Activated CD4-positive, alpha-beta T cell treated with anti-CD3 and anti-CD28 coated beads, Interleukin-2, amount 10 ng/mL, durations not matched to agents 7 days and 5 days (primary cell): Measurements from ENCODE around the gene NMRK2. TPM values are rescaled to one million over a fixed set of nuclear protein-coding genes. Genes with fewer than 3 reads are reported as not detected.
"Not testable (repeated sequence)": the region's sequence is repeated elsewhere in the genome, so short reads cannot be mapped to it uniquely, and the experiment has no call there.

ENCODE experiments used
- CTCF ChIA-PET: fragments of 350-600 bp; sonication (Branson Sonifier 250); formaldehyde crosslinking; loops from one replicate; lab custom pipeline; 2021; ENCODE audit warnings: antibody characterized with exemption; lab: Charles Lee
- POLR2A ChIA-PET: fragments of 350-600 bp; sonication (Branson Sonifier 250); formaldehyde crosslinking; loops from one replicate; lab custom pipeline; 2021; ENCODE audit warnings: antibody characterized with exemption; lab: Charles Lee
- DNase-seq: peaks from one replicate; pipeline ENCODE4 v3.0.0-alpha.2; 2020
- H3K27ac Mint-ChIP-seq: one replicate; pipeline ENCODE4 v1.8.0; 2021; ENCODE audit warnings: mild to moderate bottlenecking, moderate library complexity, mixed read lengths
- H3K27me3 Mint-ChIP-seq: one replicate; pipeline ENCODE4 v1.8.0; 2021; ENCODE audit warnings: mixed read lengths
- H3K36me3 Mint-ChIP-seq: one replicate; pipeline ENCODE4 v1.8.0; 2021; ENCODE audit warnings: low read depth, mixed read lengths
- H3K4me1 Mint-ChIP-seq: one replicate; pipeline ENCODE4 v1.8.0; 2021; ENCODE audit warnings: mixed read lengths
- H3K4me3 Mint-ChIP-seq: one replicate; pipeline ENCODE4 v1.8.0; 2021; ENCODE audit warnings: mild to moderate bottlenecking, moderate library complexity, mixed read lengths
- H3K9me3 Mint-ChIP-seq: one replicate; pipeline ENCODE4 v1.8.0; 2021; ENCODE audit warnings: mixed read lengths
- total RNA-seq, 2 experiments: library from RNA; stranded (reverse); gene quantifications; one replicate each; pipeline ENCODE4 v1.2.3, GENCODE V29; 2021

NMRK2 gene
- total RNA-seq, 2 experiments from 2014 or later, result not detected

DNA sequence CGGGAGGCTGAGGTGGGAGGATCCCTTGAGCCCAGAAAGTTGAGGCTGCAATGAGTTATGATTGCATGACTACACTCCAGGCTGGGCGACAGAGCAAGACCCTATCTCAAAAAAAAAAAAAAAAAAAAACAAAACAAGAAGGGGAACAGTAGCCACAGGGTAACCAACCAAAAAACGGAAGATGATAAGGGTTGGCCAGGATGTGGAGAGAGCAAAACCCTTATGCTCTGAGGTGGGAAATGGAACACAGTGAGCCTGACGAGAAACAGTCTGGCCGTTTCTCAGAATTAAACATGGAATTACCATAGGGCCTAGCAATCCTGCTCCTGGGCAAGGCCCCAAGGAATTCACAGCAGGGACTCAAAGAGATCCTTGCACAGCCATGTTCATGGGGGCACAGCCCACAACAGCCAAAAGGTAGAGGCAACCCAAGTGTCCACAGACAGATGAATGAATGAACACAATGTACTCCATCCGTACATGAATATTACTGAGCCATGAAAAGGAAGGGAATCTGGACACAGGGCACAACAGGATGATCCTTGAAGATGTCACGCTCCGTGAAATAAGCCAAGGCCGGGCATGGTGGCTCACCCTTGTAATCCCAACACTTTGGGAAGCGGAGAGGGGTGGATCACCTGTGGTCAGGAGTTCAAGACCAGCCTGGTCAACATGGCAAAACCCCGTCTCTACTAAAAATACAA lies 11.3 kb downstream of the NMRK2 start:
- ChIA-PET POLR2A (no interaction called here), CTCF (no interaction called here)
- Mint-ChIP-seq H3K27ac (peak overlapping the region; percentile 73), H3K4me3 (no peak overlapping the region), H3K9me3 (no peaks in the 10 kb centered on the region), H3K36me3 (no peaks in the 10 kb centered on the region), H3K4me1 (peaks cover 5% of the 10 kb centered on the region), H3K27me3 (no peaks in the 10 kb centered on the region)
- DNase-seq, result no peak

DNA sequence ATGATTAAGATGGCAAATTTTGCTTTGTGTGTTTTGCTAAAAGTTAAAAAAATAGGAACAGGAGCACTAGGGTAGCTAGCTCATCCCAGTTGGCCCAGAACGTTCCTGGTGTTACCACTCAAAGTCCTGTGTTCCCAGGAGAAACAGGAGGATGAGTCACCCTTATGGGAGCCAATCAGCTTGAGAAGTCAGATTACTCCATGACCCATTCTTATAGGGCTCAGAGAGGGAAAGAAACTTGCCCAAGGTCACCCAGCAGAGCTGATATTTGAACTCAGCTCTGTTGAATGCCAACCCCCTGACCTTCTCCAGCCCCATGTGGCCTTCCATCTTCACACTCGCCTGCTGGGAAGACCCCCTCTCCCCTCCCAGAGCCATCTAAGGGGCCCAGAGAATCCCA lies 13.0 kb downstream of the NMRK2 start:
- no peak for DNase-seq
- CTCF ChIA-PET, result no interaction called here
- no peaks in the 10 kb centered on the region for H3K9me3 Mint-ChIP-seq
- peaks cover 5% of the 10 kb centered on the region for H3K4me1 Mint-ChIP-seq
- H3K36me3 Mint-ChIP-seq, result no peaks in the 10 kb centered on the region
- no peak overlapping the region for H3K27ac Mint-ChIP-seq
- POLR2A ChIA-PET, result no interaction called here
- H3K4me3 Mint-ChIP-seq, result no peak overlapping the region
- H3K27me3 Mint-ChIP-seq, result peaks cover under 1% of the 10 kb centered on the region

DNA sequence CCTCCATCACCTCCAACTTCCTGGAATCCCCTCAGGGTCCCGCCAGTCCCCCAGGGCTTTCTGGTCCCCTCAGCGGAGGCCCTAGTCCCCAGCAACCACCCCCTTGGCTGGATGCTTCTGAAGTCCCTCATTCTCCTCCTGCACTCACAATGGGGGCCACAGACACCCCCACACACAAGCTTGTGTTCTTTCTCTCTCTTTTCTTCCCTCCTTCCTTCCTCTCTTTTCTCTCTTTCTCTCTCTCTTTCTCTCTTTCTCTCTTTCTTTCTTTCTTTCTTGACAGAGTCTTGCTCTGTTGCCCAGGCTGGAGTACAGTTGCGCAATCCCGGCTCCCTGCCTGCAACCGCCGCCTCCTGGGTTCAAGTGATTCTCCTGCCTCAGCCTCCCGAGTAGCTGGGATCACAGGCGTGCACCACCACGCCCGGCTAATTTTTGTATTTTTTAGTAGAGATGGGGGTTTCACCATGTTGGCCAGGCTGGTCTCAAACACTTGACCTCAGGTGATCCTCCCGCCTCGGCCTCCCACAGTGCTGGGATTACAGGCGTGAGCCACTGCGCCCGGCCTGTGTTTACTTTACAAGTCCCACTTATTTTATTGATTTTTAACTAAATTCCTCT lies 14.6 kb downstream of the NMRK2 start:
- H3K4me3 Mint-ChIP-seq, H3K9me3 Mint-ChIP-seq, H3K36me3 Mint-ChIP-seq, CTCF ChIA-PET, H3K27ac Mint-ChIP-seq, H3K4me1 Mint-ChIP-seq, H3K27me3 Mint-ChIP-seq, DNase-seq, POLR2A ChIA-PET: not testable (repeated sequence)

DNA sequence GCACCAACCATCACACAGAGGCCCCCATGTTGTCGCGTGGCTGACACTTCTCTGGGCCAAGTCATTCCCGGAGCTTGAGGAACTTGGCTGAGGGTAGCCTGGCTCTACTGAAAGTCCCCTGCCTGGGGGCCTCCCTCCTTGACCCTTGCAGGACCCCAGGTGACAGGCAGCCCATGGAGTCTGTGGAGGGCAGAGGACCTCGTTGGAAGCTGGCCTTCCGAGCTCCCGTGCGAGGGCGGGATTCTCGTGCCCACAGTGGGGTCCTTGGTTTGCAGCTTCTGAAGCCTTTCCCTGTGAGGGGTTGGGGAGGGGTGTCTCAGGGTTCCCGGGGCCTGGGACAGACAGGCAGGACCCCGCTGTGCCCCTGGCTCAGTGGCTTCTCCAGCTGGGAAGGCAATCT lies 16.4 kb downstream of the NMRK2 start:
- H3K9me3 Mint-ChIP-seq, result no peaks in the 10 kb centered on the region
- ChIA-PET CTCF (no interaction called here), POLR2A (no interaction called here)
- DNase-seq, result no peak
- H3K27me3 Mint-ChIP-seq, result peaks cover 4% of the 10 kb centered on the region
- H3K27ac Mint-ChIP-seq, result no peak overlapping the region
- no peaks in the 10 kb centered on the region for H3K36me3 Mint-ChIP-seq
- H3K4me1 Mint-ChIP-seq, result peaks cover 3% of the 10 kb centered on the region
- H3K4me3 Mint-ChIP-seq, result no peak overlapping the region

DNA sequence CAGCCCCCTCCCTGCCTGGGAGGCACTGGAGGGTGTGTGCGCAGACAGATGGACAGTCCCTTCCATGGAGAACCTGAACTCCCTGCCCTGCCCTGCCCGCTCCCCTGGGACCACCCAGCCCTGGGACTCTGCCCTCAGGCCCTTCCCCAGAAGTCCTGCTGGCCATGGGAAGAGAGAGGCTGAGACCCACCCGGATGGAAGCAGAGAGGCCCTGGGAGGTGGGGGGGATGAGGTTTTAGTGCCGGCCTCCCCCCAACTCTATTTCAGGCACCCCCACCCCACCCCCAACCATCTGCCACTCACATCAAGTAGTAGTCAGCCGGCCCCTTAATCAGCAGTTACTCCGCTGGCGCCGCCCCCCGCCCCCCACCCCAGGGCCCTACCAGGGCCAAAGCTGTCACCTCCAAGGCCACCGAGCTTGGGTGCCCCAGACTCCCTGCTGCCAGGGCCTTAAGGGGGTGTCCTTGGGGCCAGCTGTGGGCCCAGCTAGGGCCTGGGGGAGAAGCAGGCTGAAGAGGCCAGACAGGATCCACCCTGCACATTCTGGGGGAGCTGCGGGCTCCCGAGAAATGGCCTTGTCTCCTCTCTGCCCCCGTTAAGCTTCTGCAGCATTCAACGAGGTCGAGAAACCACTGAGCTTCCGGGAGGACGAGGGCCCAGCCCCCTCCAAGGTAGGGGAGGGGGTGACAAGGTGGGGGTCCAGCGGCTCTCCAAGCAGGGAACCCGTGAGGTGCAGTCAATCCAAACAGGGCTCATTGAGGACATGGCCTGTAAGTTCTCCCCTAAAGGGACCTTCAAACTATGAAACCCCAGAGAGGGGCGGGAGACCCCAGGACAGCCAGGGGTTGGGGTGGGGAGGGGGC lies 17.4 kb downstream of the NMRK2 start:
- Mint-ChIP-seq H3K4me3 (no peak overlapping the region), H3K9me3 (no peaks in the 10 kb centered on the region), H3K4me1 (peaks cover 3% of the 10 kb centered on the region), H3K27me3 (peaks cover 4% of the 10 kb centered on the region), H3K36me3 (no peaks in the 10 kb centered on the region), H3K27ac (no peak overlapping the region)
- POLR2A ChIA-PET, result no interaction called here
- CTCF ChIA-PET, result interaction anchor here (0.7 kb wide), 1 partner anchor 46 kb away, joined by 3 read pairs; no protein-coding TSS in a partner anchor
- no peak for DNase-seq

DNA sequence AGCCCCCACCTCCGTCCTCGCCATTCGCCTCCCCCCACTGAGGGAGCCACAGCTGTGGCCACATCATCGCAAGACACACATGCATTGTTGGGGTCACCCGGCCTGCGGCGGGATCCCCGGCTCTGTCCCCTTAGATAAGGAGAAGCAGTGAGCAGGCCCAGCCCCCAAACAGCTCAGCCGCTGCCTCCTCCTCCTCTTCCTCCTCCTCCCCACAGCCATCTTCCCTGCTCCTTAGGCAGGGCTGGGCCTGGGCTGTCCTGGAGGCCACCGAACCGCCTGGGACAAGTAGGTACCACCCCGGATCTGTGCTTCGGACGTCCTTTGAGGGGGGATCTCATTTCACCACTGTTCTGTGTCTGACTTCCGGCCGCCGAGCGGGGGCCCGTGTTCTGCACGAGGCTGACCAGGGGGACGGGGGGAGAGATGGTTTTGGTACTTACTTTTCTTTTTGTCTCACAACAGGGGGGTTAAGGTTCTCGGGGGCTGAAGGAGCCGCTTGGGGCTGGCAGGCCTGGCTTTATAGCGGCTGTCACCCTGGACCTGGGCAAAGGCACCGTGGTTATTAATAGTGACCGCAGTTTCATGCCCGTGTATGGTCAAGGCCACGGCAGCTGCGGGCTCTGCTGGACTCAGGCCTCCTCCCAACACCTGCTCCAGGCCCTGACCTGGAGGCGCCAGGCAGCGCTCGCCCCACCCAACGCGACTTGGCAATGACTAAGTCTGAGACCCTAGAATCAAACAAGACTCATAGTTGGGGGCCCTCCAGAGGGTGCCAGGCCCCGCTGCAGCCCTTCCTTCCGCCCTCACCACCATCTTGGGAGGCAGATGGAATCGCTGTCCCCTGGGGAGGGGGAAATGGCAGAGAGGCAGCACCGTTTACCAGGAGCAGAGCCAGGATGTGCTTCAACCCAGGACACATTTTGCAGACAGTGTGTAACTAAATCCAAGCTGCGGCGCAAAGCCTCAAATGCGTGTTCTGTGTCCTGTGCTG lies 18.3 kb downstream of the NMRK2 start:
- POLR2A ChIA-PET, result no interaction called here
- Mint-ChIP-seq H3K4me1 (peaks cover 3% of the 10 kb centered on the region), H3K27ac (no peak overlapping the region), H3K36me3 (no peaks in the 10 kb centered on the region), H3K9me3 (no peaks in the 10 kb centered on the region), H3K4me3 (no peak overlapping the region), H3K27me3 (peaks cover 4% of the 10 kb centered on the region)
- CTCF ChIA-PET, result no interaction called here
- DNase-seq, result no peak

DNA sequence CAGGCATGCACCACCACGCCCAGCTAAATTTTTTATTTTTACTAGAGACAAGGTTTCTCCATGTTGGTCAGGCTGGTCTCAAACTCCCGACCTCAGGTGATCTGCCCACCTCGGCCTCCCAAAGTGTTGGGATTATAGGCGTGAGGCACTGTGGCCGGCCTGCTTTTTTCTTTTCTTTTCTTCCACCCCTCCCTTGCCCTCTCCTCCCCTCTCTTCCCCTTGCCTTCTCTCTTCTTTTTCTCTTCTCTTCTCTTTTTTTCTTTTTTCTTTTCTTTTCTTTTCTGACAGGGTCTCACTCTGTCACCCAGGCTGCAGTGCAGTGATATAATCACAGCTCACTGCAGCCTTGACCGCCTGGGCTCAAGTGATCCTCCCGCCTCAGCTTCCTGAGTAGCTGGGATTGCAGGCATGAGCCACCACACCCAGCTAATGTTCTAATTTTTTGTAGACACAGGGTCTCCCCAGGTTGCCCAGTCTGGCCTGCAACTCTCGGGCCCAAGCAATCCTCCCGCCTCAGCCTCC lies 19.9 kb downstream of the NMRK2 start:
- CTCF ChIA-PET, result interaction anchor here (0.6 kb wide), 1 partner anchor 54 kb away, joined by 3 read pairs; no protein-coding TSS in a partner anchor
- POLR2A ChIA-PET, H3K9me3 Mint-ChIP-seq, H3K27me3 Mint-ChIP-seq, DNase-seq, H3K4me3 Mint-ChIP-seq, H3K4me1 Mint-ChIP-seq, H3K36me3 Mint-ChIP-seq: not testable (repeated sequence)
- H3K27ac Mint-ChIP-seq, result peak overlapping the region; percentile 79

- ChIA-PET POLR2A (no interaction called here), CTCF (no interaction called here)
- H3K36me3 Mint-ChIP-seq, result no peaks in the 10 kb centered on the region
- no peak overlapping the region for H3K27ac Mint-ChIP-seq
- peaks cover 3% of the 10 kb centered on the region for H3K4me1 Mint-ChIP-seq
- H3K9me3 Mint-ChIP-seq, result no peaks in the 10 kb centered on the region
- H3K27me3 Mint-ChIP-seq, result peaks cover 4% of the 10 kb centered on the region
- H3K4me3 Mint-ChIP-seq, result no peak overlapping the region
- DNase-seq, result no peak
Observed at GRCh38 chr19:3954107-3954506, 21.2 kb downstream of the NMRK2 start.

DNA sequence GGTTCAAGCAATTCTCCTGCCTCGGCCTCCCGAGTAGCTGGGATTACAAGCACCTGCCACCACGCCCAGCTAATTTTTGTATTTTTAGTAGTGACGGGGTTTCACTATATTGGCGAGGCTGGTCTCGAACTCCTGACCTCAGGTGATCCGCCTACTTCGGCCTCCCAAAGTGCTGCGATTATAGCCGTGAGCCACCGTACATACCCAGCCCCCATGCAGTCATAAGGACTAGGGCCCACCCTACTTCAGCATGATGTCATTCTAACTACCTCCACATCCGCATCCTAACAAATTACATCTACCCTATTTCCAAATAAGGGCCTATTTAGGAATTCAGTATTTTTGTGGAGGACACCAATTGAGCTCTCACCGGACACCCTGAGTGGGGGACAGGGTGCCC lies 22.4 kb downstream of the NMRK2 start:
- DNase-seq, H3K4me3 Mint-ChIP-seq, H3K36me3 Mint-ChIP-seq, POLR2A ChIA-PET, H3K4me1 Mint-ChIP-seq, H3K27me3 Mint-ChIP-seq, H3K9me3 Mint-ChIP-seq, CTCF ChIA-PET, H3K27ac Mint-ChIP-seq: not testable (repeated sequence)

- H3K36me3 Mint-ChIP-seq, result no peaks in the 10 kb centered on the region
- ChIA-PET CTCF (no interaction called here), POLR2A (no interaction called here)
- DNase-seq, result no peak
- H3K27ac Mint-ChIP-seq, result no peak overlapping the region
- peaks cover 3% of the 10 kb centered on the region for H3K4me1 Mint-ChIP-seq
- no peak overlapping the region for H3K4me3 Mint-ChIP-seq
- peaks cover 4% of the 10 kb centered on the region for H3K27me3 Mint-ChIP-seq
- no peaks in the 10 kb centered on the region for H3K9me3 Mint-ChIP-seq
Observed at GRCh38 chr19:3955688-3956087, 22.8 kb downstream of the NMRK2 start.

DNA sequence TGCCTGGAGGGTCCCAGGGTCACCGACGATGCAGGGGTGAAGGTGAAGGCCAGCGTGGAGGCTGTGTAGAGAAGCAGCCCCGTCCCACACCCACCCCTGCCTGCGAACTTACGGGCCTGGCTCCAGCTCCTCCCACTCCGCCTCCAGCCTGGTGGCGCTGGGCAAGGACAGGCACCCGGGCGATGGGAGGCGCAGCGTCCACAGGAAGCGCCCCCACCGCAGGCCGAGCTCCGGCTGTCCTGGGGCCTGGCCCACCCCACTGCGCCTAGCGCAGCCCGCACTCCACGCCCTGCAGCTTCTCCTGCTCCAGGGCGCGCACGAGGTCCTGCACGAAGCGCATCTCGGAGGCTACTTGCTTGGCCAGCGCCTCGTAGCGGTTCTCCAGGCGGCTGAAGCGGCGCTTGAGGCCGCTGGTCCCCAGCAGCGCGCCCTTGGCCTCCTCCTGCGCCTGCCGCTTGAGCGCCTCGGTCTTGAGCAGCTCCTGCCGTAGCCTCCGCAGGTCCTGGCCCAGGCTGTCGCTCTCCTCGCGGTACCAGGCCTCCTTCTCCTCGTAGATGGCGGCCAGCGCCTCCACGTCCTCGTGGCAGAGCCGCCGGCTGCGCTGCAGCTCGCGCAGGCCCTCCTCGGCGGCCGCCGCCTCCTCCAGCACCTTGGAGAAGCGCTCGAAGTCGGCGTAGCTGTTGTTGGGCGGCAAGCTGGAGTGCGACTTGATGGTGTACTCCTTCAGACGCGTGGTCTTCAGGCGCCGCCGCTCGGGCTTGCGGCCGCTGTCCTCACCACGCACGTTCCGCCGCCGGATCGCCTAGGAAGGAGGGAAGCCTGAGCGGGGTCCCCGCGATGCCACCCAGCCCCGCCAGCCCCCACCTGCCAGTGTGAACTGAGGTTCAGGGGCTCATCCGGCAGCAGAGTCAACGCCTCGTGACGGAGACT lies 26.2 kb downstream of the NMRK2 start:
- Mint-ChIP-seq H3K9me3 (no peaks in the 10 kb centered on the region), H3K4me3 (no peak overlapping the region), H3K4me1 (no peaks in the 10 kb centered on the region), H3K36me3 (peaks cover 12% of the 10 kb centered on the region), H3K27ac (no peak overlapping the region), H3K27me3 (no peaks in the 10 kb centered on the region)
- no peak for DNase-seq
- ChIA-PET CTCF (interaction anchor here (0.5 kb wide), 1 partner anchor 504 kb away, joined by 3 read pairs; no protein-coding TSS in a partner anchor), POLR2A (no interaction called here)
